KMS-11 (cell line): ENCODE results near the gene MAP3K7.

ENCODE experiments used
- H2AFZ ChIP-seq: fragments of 200-600 bp; sonication (generic); 2 replicates; pipeline ENCODE4 v1.6.1; 2016; ENCODE audit warnings: antibody characterized with exemption, mixed run types, low read depth
- H3K27ac ChIP-seq: fragments of 200-600 bp; sonication (generic); 2 replicates; pipeline ENCODE4 v1.6.1; 2016; ENCODE audit warnings: mild to moderate bottlenecking, mixed run types
- H3K27me3 ChIP-seq: fragments of 200-600 bp; sonication (generic); 2 replicates; pipeline ENCODE4 v1.6.1; 2017; ENCODE audit warnings: mild to moderate bottlenecking, low read depth, mixed run types, moderate library complexity; ENCODE audit not compliant: insufficient read depth
- H3K36me3 ChIP-seq: fragments of 200-600 bp; sonication (generic); 2 replicates; pipeline ENCODE4 v1.6.1; 2017; ENCODE audit warnings: mild to moderate bottlenecking, mixed run types; ENCODE audit not compliant: insufficient read depth
- H3K4me1 ChIP-seq: fragments of 200-600 bp; sonication (generic); 2 replicates; pipeline ENCODE4 v1.6.1; 2016; ENCODE audit warnings: mild to moderate bottlenecking, low read depth, mixed run types; ENCODE audit not compliant: poor library complexity, severe bottlenecking
- H3K4me2 ChIP-seq: fragments of 200-600 bp; sonication (generic); 2 replicates; pipeline ENCODE4 v1.7.0; 2016; ENCODE audit warnings: mild to moderate bottlenecking, mixed run types
- H3K4me3 ChIP-seq: fragments of 200-600 bp; sonication (generic); IDR thresholded peaks from 2 replicates; pipeline ENCODE4 v1.6.1; 2017; ENCODE audit warnings: low read depth, low read length, mixed read lengths; ENCODE audit not compliant: insufficient read depth
- H3K79me2 ChIP-seq: fragments of 200-600 bp; sonication (generic); 2 replicates; pipeline ENCODE4 v1.6.1; 2016; ENCODE audit warnings: low read depth, mixed run types; ENCODE audit not compliant: insufficient read depth
- H3K9ac ChIP-seq: fragments of 200-600 bp; sonication (generic); 2 replicates; pipeline ENCODE4 v1.6.1; 2016; ENCODE audit warnings: mild to moderate bottlenecking, mixed run types
- H4K20me1 ChIP-seq: fragments of 200-600 bp; sonication (generic); 2 replicates; pipeline ENCODE4 v1.6.1; 2016; ENCODE audit warnings: mild to moderate bottlenecking, mixed run types; ENCODE audit not compliant: insufficient read depth
- CTCF ChIP-seq: fragments of 200-600 bp; sonication (generic); conservative IDR thresholded peaks from 2 replicates; pipeline ENCODE4 v1.6.1; 2017; ENCODE audit warnings: low read depth, mild to moderate bottlenecking, antibody characterized with exemption, low read length, moderate library complexity, mixed read lengths

The MAP3K7 gene

GRCh38 chr6:90586836-90587638, at the start of gene MAP3K7:
Gene MAP3K7 (minus strand): TSS chr6:90587072. CDS start chr6:90586883, 189 bp downstream.
- H3K27ac ChIP-seq: peak within 1 kb of the TSS; percentile 67
- peak within 1 kb of the TSS; percentile 79 for H2AFZ ChIP-seq
- no peak within 1 kb of the TSS for H3K4me3 ChIP-seq
- no peak for TF ChIP-seq CTCF
- H3K9ac ChIP-seq: peak within 1 kb of the TSS; percentile 54
- no peaks in the 10 kb centered on the region for H3K27me3 ChIP-seq
- H3K79me2 ChIP-seq: peaks cover 37% of the 10 kb centered on the region
- H3K4me1 ChIP-seq: peaks cover 41% of the 10 kb centered on the region
- no peaks in the 10 kb centered on the region for H3K36me3 ChIP-seq
- H3K4me2 ChIP-seq: peak within 1 kb of the TSS; percentile 59
- H4K20me1 ChIP-seq: no peaks in the 10 kb centered on the region

- H3K27ac ChIP-seq: no peak overlapping the region
- no peak overlapping the region for H3K4me2 ChIP-seq
- no peak; the same call in 1 of the 2 replicates for TF ChIP-seq CTCF
- H2AFZ ChIP-seq: no peak overlapping the region
- no peaks in the 10 kb centered on the region for H3K79me2 ChIP-seq
- no peak overlapping the region for H3K9ac ChIP-seq
- no peak overlapping the region for H3K4me3 ChIP-seq
- H3K36me3 ChIP-seq: no peaks in the 10 kb centered on the region
- peaks cover 7% of the 10 kb centered on the region for H3K4me1 ChIP-seq
- H3K27me3 ChIP-seq: no peaks in the 10 kb centered on the region
- H4K20me1 ChIP-seq: no peaks in the 10 kb centered on the region
These were observed 44.2 kb upstream of the MAP3K7 start for GRCh38 chr6:90631046-90631445.

- Histone ChIP-seq H4K20me1 (no peaks in the 10 kb centered on the region), H3K4me1 (no peaks in the 10 kb centered on the region), H3K27me3 (no peaks in the 10 kb centered on the region), H3K27ac (no peak overlapping the region), H3K4me2 (no peak overlapping the region), H3K36me3 (no peaks in the 10 kb centered on the region), H3K4me3 (no peak overlapping the region), H2AFZ (no peak overlapping the region), H3K9ac (no peak overlapping the region), H3K79me2 (no peaks in the 10 kb centered on the region)
- no peak for TF ChIP-seq CTCF
These were observed 34.7 kb upstream of the MAP3K7 start for GRCh38 chr6:90621581-90621980.

GRCh38 chr6:90619221-90619620, 32.3 kb upstream of the MAP3K7 start:
- no peaks in the 10 kb centered on the region for H3K79me2 ChIP-seq
- H2AFZ ChIP-seq: no peak overlapping the region
- H3K4me1 ChIP-seq: no peaks in the 10 kb centered on the region
- TF ChIP-seq CTCF: no peak
- no peak overlapping the region for H3K4me3 ChIP-seq
- H3K4me2 ChIP-seq: no peak overlapping the region
- no peak overlapping the region for H3K27ac ChIP-seq
- no peaks in the 10 kb centered on the region for H3K36me3 ChIP-seq
- H4K20me1 ChIP-seq: no peaks in the 10 kb centered on the region
- no peak overlapping the region for H3K9ac ChIP-seq
- no peaks in the 10 kb centered on the region for H3K27me3 ChIP-seq
